GM18505 (cell line): ENCODE measurements around the gene CEP68.
"Not testable (repeated sequence)": the region's sequence is repeated elsewhere in the genome, so short reads cannot be mapped to it uniquely, and the experiment has no call there.

Experiments
- ATAC-seq: cut with Tn5 transposase; IDR thresholded peaks from one replicate; pipeline ENCODE4 v1.9.1; 2021; ENCODE audit not compliant: unreplicated experiment
- POLR2A ChIP-seq: IDR thresholded peaks from 4 replicates; pipeline ENCODE4 v1.6.1; 2011; ENCODE audit warnings: borderline replicate concordance; ENCODE audit not compliant: insufficient read depth, insufficient read length; ENCODE audit errors: extremely low read depth

The CEP68 gene

DNA sequence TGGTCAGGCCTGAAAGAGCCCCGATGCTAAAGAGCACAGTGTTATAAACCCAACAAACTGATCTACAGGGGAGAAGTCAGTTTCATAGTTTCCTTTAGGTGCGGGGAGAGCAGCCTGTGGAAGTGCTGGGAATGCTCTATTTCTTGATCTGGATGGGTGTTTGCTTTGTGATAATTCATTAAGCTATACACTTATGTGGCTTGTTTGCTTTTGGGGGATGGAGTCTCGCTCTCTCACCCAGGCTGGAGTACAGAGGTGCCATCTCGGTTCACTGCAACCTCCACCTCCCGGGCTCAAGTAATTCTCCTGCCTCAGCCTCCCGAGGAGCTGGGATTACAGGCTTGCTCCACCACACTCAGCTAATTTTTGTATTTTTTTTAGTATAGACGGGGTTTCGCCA, 30.1 kb upstream of the CEP68 start:
- ATAC-seq: no peak
- TF ChIP-seq POLR2A: no peak

- no peak for TF ChIP-seq POLR2A
- ATAC-seq: peak; percentile 42
Observed at GRCh38 chr2:65026704-65027464, 29.3 kb upstream of the CEP68 start.

GRCh38 chr2:65027616-65028244, 28.5 kb upstream of the CEP68 start:
- TF ChIP-seq POLR2A: no peak
- no peak for ATAC-seq

- TF ChIP-seq POLR2A: no peak
- ATAC-seq: no peak
Observed at GRCh38 chr2:65030476-65031332, 25.5 kb upstream of the CEP68 start.

GRCh38 chr2:65031341-65032018, 24.7 kb upstream of the CEP68 start:
- TF ChIP-seq POLR2A: no peak
- no peak for ATAC-seq

DNA sequence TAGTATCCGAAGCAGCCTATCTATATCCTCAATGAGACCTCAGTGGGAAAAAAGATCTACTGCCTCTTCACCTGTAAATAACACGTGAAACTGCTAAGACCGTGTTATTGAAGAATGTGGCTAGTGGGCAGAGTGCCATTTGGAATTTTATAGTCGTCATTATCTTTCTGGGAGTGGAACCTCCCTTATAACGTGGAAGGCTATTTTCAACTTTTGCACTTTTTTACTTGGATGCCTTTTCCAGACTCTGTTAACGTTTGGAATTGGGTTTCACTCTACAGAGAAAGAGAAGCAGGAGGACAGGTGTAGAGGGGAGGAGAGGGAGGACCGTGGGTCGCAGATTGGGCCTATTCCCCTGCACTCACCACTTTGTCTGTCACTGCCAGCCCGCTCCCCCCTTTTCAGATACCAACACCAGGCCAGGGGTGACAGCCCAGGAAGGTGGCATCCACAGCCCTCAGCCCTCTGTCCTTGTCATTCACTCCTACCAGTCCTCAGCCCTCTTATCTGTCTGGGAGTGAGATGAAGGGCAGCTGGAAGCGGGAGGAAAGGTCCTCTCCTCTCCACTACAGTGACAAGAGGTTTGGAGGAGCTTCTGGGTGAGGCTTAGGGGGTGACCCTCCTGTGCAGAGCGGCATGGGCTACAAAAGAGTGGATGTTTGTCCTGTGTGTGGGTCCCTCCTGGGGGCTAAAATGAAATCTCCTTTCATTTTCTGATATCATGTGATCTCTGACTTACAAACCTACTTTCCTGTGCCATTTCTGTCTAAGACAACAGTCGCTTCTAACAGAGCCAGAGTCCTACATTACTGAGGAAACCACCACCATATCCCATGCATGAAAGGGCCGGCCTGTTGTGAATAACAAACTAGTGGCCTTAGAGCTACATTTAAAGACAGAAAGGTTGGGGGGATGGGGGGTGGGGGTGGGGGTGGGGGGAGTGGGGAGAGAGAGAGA, 23.9 kb upstream of the CEP68 start:
- no peak for ATAC-seq
- TF ChIP-seq POLR2A: no peak

GRCh38 chr2:65033178-65033577, 23.0 kb upstream of the CEP68 start:
- no peak for TF ChIP-seq POLR2A
- no peak for ATAC-seq

- ATAC-seq: not testable (repeated sequence)
Observed at GRCh38 chr2:65033667-65034066, 22.5 kb upstream of the CEP68 start.

DNA sequence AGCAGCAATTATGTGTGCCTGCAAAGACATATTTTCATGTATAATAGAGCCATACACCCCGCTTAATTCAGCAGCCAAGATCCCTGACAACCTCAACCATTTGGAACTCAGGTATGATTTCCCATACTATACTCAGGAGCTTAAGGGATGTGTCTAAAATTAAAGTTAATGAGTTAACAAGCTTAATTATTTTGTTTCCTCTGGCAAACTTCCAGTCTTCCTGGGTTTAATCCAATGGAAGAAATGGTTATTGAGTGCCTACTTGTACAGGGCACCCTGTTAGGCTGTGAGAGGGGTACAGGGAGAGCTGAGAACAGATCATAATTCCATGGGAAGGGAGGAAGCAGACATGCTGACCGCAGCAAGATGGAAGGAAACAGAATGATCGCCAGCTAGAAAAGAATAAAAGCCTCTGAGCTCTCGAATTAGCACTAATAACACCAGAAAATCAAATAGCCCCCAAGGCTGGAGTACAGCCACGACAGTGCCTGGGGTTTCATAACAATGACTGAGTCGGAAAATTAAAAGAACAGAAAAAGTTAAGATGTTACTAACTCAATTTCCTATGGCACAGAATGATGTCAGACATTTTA, 20.8 kb upstream of the CEP68 start:
- no peak for ATAC-seq
- TF ChIP-seq POLR2A: no peak

DNA sequence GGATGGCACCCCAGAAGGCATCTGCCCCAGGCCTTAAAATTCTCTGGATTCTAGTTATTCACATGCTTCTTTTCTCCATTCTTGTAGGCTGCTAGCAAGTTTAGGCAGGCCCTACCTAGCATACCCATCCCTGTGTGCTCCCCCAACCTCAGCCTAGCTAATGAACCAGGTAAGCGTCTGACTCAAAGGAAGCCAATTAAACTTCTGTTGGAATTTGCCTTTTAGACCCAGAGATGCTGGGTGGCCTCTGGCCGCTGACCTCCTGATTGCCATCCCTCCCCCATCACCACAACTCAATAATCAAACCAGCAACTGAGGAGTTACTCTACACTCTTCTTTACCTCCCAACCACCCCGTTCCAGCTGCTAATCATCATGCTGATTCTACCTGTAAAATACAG, 19.0 kb upstream of the CEP68 start:
- TF ChIP-seq POLR2A: no peak
- ATAC-seq: no peak

DNA sequence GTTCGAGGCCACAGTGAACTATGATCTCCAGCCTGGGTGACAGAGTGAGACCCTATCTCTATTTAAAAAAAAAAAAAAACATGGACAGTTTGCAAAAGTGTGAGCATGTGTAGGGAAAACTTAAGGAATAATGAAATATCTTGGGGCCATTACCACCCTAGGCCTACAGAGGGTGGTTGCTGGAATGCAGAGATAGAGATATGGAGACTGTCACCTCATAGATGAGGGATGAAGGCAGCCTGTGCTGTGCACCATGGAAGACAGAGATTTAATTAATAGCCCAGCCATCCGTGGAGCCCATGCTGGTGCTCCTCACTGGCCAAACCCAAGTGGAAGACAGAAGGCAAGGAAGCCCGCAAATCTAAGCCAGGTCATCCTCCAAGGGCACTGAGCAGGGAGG, 16.6 kb upstream of the CEP68 start:
- no peak for TF ChIP-seq POLR2A
- no peak for ATAC-seq
